ENCODE measurements around the gene RPA3. TPM values are rescaled to one million over a fixed set of nuclear protein-coding genes. Genes with fewer than 3 reads are reported as not detected.

Gene RPA3
- total RNA-seq, 1 experiment from 2014 or later = 38.9 TPM

DNA sequence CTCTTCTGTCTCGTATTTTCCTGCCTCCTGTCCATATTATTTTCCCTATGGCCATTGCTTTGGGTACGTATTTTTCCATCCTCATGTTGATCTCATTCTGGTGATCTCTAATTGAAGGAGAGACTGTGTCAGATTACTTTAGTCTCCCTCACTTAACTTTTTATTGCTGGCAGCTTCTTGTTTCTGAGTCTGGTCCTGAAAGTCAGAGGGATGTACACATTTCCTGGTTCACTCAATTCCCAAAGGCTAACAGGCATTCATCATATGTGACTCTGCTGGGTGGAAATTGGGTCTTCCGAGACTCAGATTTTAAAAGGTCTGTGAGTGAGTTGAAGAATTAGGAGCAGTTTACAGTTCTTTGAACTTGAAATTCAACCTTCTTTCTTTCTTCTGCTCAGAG lies 66.9 kb downstream of the RPA3 start:
- DNase-seq (no peak), ATAC-seq (no peak)
- Histone ChIP-seq H3K27ac (ENCODE audit: low read length) (no peak overlapping the region), H4K20me1 (ENCODE audit: low read length) (no peaks in the 10 kb centered on the region), H3F3A (ENCODE audit: low read length, unreplicated experiment) (no peaks in the 10 kb centered on the region), H3K36me3 (ENCODE audit: low read depth, low read length) (no peaks in the 10 kb centered on the region), H3K4me1 (ENCODE audit: insufficient read depth, low read length) (peaks cover 14% of the 10 kb centered on the region), H3K4me2 (ENCODE audit: low read length) (no peak overlapping the region), H2AFZ (ENCODE audit: low read length) (no peak overlapping the region), H3K4me3 (ENCODE audit: low read length) (no peak overlapping the region), H3K27me3 (ENCODE audit: low read length) (no peaks in the 10 kb centered on the region), H3K9me2 (replicated peaks; ENCODE audit: low read length) (no peaks in the 10 kb centered on the region), H3K9ac (ENCODE audit: low read length) (no peak overlapping the region), H3K79me2 (ENCODE audit: low read length) (peaks cover 40% of the 10 kb centered on the region), H3K9me3 (ENCODE audit: low read length) (no peaks in the 10 kb centered on the region)
- ChIA-PET POLR2A (ENCODE audit: unreplicated experiment) (no interaction called here), CTCF (no interaction called here)
- intact Hi-C loops (cut with micrococcal nuclease) = no loop called here
- no TSS peak for BruUV-seq (replicated peaks)
- TF ChIP-seq EZH2 (IDR thresholded peaks at IDR 0.05; ENCODE audit: low read length, unreplicated experiment) = no peak
- TF ChIP-seq EZH2phosphoT487 (IDR thresholded peaks at IDR 0.05; ENCODE audit: borderline replicate concordance, low read length) = no peak
- TF ChIP-seq, protein P1, sequence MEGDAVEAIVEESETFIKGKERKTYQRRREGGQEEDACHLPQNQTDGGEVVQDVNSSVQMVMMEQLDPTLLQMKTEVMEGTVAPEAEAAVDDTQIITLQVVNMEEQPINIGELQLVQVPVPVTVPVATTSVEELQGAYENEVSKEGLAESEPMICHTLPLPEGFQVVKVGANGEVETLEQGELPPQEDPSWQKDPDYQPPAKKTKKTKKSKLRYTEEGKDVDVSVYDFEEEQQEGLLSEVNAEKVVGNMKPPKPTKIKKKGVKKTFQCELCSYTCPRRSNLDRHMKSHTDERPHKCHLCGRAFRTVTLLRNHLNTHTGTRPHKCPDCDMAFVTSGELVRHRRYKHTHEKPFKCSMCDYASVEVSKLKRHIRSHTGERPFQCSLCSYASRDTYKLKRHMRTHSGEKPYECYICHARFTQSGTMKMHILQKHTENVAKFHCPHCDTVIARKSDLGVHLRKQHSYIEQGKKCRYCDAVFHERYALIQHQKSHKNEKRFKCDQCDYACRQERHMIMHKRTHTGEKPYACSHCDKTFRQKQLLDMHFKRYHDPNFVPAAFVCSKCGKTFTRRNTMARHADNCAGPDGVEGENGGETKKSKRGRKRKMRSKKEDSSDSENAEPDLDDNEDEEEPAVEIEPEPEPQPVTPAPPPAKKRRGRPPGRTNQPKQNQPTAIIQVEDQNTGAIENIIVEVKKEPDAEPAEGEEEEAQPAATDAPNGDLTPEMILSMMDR (conservative IDR thresholded peaks at IDR 0.05; ENCODE audit: low read depth, low read length) = no peak

DNA sequence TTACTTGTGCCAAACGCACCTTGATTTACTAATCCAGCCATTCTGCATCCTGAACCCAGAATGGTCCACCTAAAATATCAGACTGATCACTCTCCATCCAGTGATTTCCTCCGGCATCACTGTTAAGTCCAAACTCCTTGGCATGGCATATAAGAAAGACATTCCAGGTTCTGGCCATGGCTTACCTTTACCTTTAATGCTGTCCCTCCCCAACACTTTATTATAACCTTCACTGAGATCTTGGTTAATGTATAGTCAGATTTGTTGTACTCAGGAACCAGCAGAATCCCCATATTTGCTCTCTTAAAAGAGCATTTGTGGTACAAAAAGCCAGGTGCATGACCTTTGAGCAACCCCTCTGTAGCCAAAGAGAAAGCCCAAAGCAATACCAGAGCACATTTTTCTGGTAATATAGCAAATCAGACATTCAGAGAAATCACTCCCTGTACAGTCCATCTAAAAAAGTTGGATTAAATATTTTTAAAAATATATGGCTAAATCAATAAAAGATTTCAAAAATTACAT lies 67.7 kb downstream of the RPA3 start:
- no peak for ATAC-seq
- H3K4me2 ChIP-seq (ENCODE audit: low read length) = no peak overlapping the region
- ChIA-PET POLR2A (ENCODE audit: unreplicated experiment) (no interaction called here), CTCF (no interaction called here)
- H3K9ac ChIP-seq (ENCODE audit: low read length) = no peak overlapping the region
- no peak for DNase-seq
- H3K9me3 ChIP-seq (ENCODE audit: low read length) = no peaks in the 10 kb centered on the region
- TF ChIP-seq, protein P1 (conservative IDR thresholded peaks at IDR 0.05; ENCODE audit: low read depth, low read length) = no peak
- TF ChIP-seq EZH2phosphoT487 (IDR thresholded peaks at IDR 0.05; ENCODE audit: borderline replicate concordance, low read length) = no peak
- no peaks in the 10 kb centered on the region for H3F3A ChIP-seq (ENCODE audit: low read length, unreplicated experiment)
- intact Hi-C loops (cut with micrococcal nuclease) = no loop called here
- H3K27me3 ChIP-seq (ENCODE audit: low read length) = no peaks in the 10 kb centered on the region
- H3K27ac ChIP-seq (ENCODE audit: low read length) = no peak overlapping the region
- H4K20me1 ChIP-seq (ENCODE audit: low read length) = no peaks in the 10 kb centered on the region
- H3K4me3 ChIP-seq (ENCODE audit: low read length) = no peak overlapping the region
- no peaks in the 10 kb centered on the region for H3K36me3 ChIP-seq (ENCODE audit: low read depth, low read length)
- H3K4me1 ChIP-seq (ENCODE audit: insufficient read depth, low read length) = peaks cover 14% of the 10 kb centered on the region
- H3K9me2 ChIP-seq (replicated peaks; ENCODE audit: low read length) = no peaks in the 10 kb centered on the region
- no peak overlapping the region for H2AFZ ChIP-seq (ENCODE audit: low read length)
- no TSS peak for BruUV-seq (replicated peaks)
- peaks cover 40% of the 10 kb centered on the region for H3K79me2 ChIP-seq (ENCODE audit: low read length)

- intact Hi-C loops (cut with micrococcal nuclease) = no loop called here
- no peaks in the 10 kb centered on the region for H3K9me3 ChIP-seq (ENCODE audit: low read length)
- H3K27me3 ChIP-seq (ENCODE audit: low read length) = no peaks in the 10 kb centered on the region
- H3K4me3 ChIP-seq (ENCODE audit: low read length) = no peak overlapping the region
- H2AFZ ChIP-seq (ENCODE audit: low read length) = no peak overlapping the region
- POLR2A ChIA-PET (ENCODE audit: unreplicated experiment) = no interaction called here
- H3K27ac ChIP-seq (ENCODE audit: low read length) = no peak overlapping the region
- H3K79me2 ChIP-seq (ENCODE audit: low read length) = peaks cover 47% of the 10 kb centered on the region
- DNase-seq = no peak
- peaks cover 10% of the 10 kb centered on the region for H3K4me1 ChIP-seq (ENCODE audit: insufficient read depth, low read length)
- no peak for ATAC-seq
- H4K20me1 ChIP-seq (ENCODE audit: low read length) = no peaks in the 10 kb centered on the region
- H3K36me3 ChIP-seq (ENCODE audit: low read depth, low read length) = no peaks in the 10 kb centered on the region
- no peaks in the 10 kb centered on the region for H3F3A ChIP-seq (ENCODE audit: low read length, unreplicated experiment)
- H3K4me2 ChIP-seq (ENCODE audit: low read length) = no peak overlapping the region
- no TSS peak for BruUV-seq (replicated peaks)
- TF ChIP-seq, protein P1 (conservative IDR thresholded peaks at IDR 0.05; ENCODE audit: low read depth, low read length) = no peak
- TF ChIP-seq EZH2 (IDR thresholded peaks at IDR 0.05; ENCODE audit: low read length, unreplicated experiment) = no peak
- TF ChIP-seq EZH2phosphoT487 (IDR thresholded peaks at IDR 0.05; ENCODE audit: borderline replicate concordance, low read length) = no peak
- CTCF ChIA-PET = no interaction called here
- no peaks in the 10 kb centered on the region for H3K9me2 ChIP-seq (replicated peaks; ENCODE audit: low read length)
- no peak overlapping the region for H3K9ac ChIP-seq (ENCODE audit: low read length)
These were observed 70.8 kb downstream of the RPA3 start for GRCh38 chr7:7647495-7648036.
